ENCODE measurements around the gene ADAMTS2. TPM values are rescaled to one million over a fixed set of nuclear protein-coding genes. Genes with fewer than 3 reads are reported as not detected.

ADAMTS2 gene
- total RNA-seq, 3 donors from 2014 or later (not counting 1 experiment from before 2014, with no cell fraction given): 0.28 TPM; not detected in 2

- TF ChIP-seq CTCF (IDR thresholded peaks at IDR 0.05): no peak
- DNase-seq (no peak), ATAC-seq (no peak)
- Mint-ChIP-seq H3K36me3 (no peaks in the 10 kb centered on the region), H3K27ac (no peak overlapping the region), H3K4me3 (no peak overlapping the region), H3K4me1 (no peaks in the 10 kb centered on the region), H3K27me3 (ENCODE audit: low read depth in 2 of 2) (no peaks in the 10 kb centered on the region), H3K9me3 (no peaks in the 10 kb centered on the region)
- Histone ChIP-seq H3K36me3 (ENCODE audit: control insufficient read depth, insufficient read depth, low read length) (no peaks in the 10 kb centered on the region), H3K4me1 (ENCODE audit: control insufficient read depth, insufficient read depth, low read length) (no peaks in the 10 kb centered on the region), H3K4me3 (ENCODE audit: low read length) (no peak overlapping the region), H3K27ac (ENCODE audit: low read length) (no peak overlapping the region), H3K27me3 (ENCODE audit: control insufficient read depth, insufficient read depth, low read length) (no peaks in the 10 kb centered on the region), H3K9me3 (ENCODE audit: control insufficient read depth, insufficient read depth, low read length) (peaks cover 9% of the 10 kb centered on the region)
- WGBS (ENCODE audit: insufficient coverage): 86% methylated on average over 17 of the region's 17 CpGs
- intact Hi-C loops (cut with micrococcal nuclease): no loop called here
Measured at GRCh38 chr5:179232091-179232735, 113.0 kb downstream of the ADAMTS2 start.

- 93% methylated on average over 14 of the region's 14 CpGs for WGBS (ENCODE audit: insufficient coverage)
Measured at GRCh38 chr5:179231309-179231708, 114.0 kb downstream of the ADAMTS2 start.

GRCh38 chr5:179230061-179230461, 115.2 kb downstream of the ADAMTS2 start:
- H3K27ac ChIP-seq (ENCODE audit: low read length): no peak overlapping the region
- DNase-seq (no peak), ATAC-seq (no peak)
- H3K4me1 ChIP-seq (ENCODE audit: control insufficient read depth, insufficient read depth, low read length): no peaks in the 10 kb centered on the region
- H3K4me3 ChIP-seq (ENCODE audit: low read length): no peak overlapping the region
- no peaks in the 10 kb centered on the region for H3K9me3 ChIP-seq (ENCODE audit: control insufficient read depth, insufficient read depth, low read length)
- 91% methylated on average over 9 of the region's 9 CpGs for WGBS (ENCODE audit: insufficient coverage)
- Mint-ChIP-seq H3K27ac (no peak overlapping the region), H3K27me3 (ENCODE audit: low read depth in 2 of 2) (peaks cover 0 to 2% of the 10 kb centered on the region in 2 donors), H3K4me1 (no peaks in the 10 kb centered on the region), H3K36me3 (no peaks in the 10 kb centered on the region), H3K4me3 (no peak overlapping the region), H3K9me3 (no peaks in the 10 kb centered on the region)
- intact Hi-C loops (cut with micrococcal nuclease): no loop called here
- no peaks in the 10 kb centered on the region for H3K36me3 ChIP-seq (ENCODE audit: control insufficient read depth, insufficient read depth, low read length)
- no peak for TF ChIP-seq CTCF (IDR thresholded peaks at IDR 0.05)
- H3K27me3 ChIP-seq (ENCODE audit: control insufficient read depth, insufficient read depth, low read length): no peaks in the 10 kb centered on the region

More at GRCh38 chr5:179231309-179231708, 114.0 kb downstream of the ADAMTS2 start:
- no peaks in the 10 kb centered on the region for H3K4me1 ChIP-seq (ENCODE audit: control insufficient read depth, insufficient read depth, low read length)
- Mint-ChIP-seq H3K27ac (no peak overlapping the region), H3K36me3 (no peaks in the 10 kb centered on the region), H3K4me3 (no peak overlapping the region), H3K4me1 (no peaks in the 10 kb centered on the region), H3K27me3 (ENCODE audit: low read depth in 2 of 2) (no peaks in the 10 kb centered on the region), H3K9me3 (no peaks in the 10 kb centered on the region)
- no peak for ATAC-seq
- intact Hi-C loops (cut with micrococcal nuclease): no loop called here
- H3K27me3 ChIP-seq (ENCODE audit: control insufficient read depth, insufficient read depth, low read length): no peaks in the 10 kb centered on the region
- no peak for DNase-seq
- no peak for TF ChIP-seq CTCF (IDR thresholded peaks at IDR 0.05)
- no peak overlapping the region for H3K27ac ChIP-seq (ENCODE audit: low read length)
- H3K4me3 ChIP-seq (ENCODE audit: low read length): no peak overlapping the region
- H3K9me3 ChIP-seq (ENCODE audit: control insufficient read depth, insufficient read depth, low read length): no peaks in the 10 kb centered on the region
- no peaks in the 10 kb centered on the region for H3K36me3 ChIP-seq (ENCODE audit: control insufficient read depth, insufficient read depth, low read length)

- DNase-seq (no peak), ATAC-seq (no peak)
- no peaks in the 10 kb centered on the region for H3K4me1 ChIP-seq (ENCODE audit: control insufficient read depth, insufficient read depth, low read length)
- no peaks in the 10 kb centered on the region for H3K36me3 Mint-ChIP-seq
- 89% methylated on average over 11 of the region's 20 CpGs for WGBS (ENCODE audit: insufficient coverage)
- no peaks in the 10 kb centered on the region for H3K9me3 Mint-ChIP-seq
- no peak overlapping the region for H3K27ac ChIP-seq (ENCODE audit: low read length)
- H3K27me3 ChIP-seq (ENCODE audit: control insufficient read depth, insufficient read depth, low read length): no peaks in the 10 kb centered on the region
- H3K27ac Mint-ChIP-seq: no peak overlapping the region
- intact Hi-C loops (cut with micrococcal nuclease): no loop called here
- no peaks in the 10 kb centered on the region for H3K36me3 ChIP-seq (ENCODE audit: control insufficient read depth, insufficient read depth, low read length)
- no peak overlapping the region for H3K4me3 ChIP-seq (ENCODE audit: low read length)
- H3K4me1 Mint-ChIP-seq: no peaks in the 10 kb centered on the region
- H3K4me3 Mint-ChIP-seq: no peak overlapping the region
- no peak for TF ChIP-seq CTCF (IDR thresholded peaks at IDR 0.05)
- peaks cover 0 to 2% of the 10 kb centered on the region in 2 donors for H3K27me3 Mint-ChIP-seq (ENCODE audit: low read depth in 2 of 2)
- H3K9me3 ChIP-seq (ENCODE audit: control insufficient read depth, insufficient read depth, low read length): no peaks in the 10 kb centered on the region
Measured at GRCh38 chr5:179229331-179229831, 115.9 kb downstream of the ADAMTS2 start.

Data from natural killer cell (primary cell).